NCI-H1436 treated with DMSO at 0.1 percent for 48 hours (cell line): Measurements from ENCODE around the gene PIGT.

Experiments
- DNase-seq: peaks from one replicate; lab custom pipeline; 2025; lab: John Stamatoyannopoulos, UW

PIGT gene

GRCh38 chr20:45400346-45401031 lies 15.5 kb upstream of the PIGT start:
- no peak for DNase-seq

- DNase-seq = no peak
These were observed 13.0 kb upstream of the PIGT start for GRCh38 chr20:45402946-45403345.

- no peak for DNase-seq
These were observed 11.5 kb upstream of the PIGT start for GRCh38 chr20:45404438-45404837.

GRCh38 chr20:45405571-45406259 lies 10.2 kb upstream of the PIGT start:
- no peak for DNase-seq

- DNase-seq = no peak
These were observed 9.5 kb upstream of the PIGT start for GRCh38 chr20:45406260-45407066.

GRCh38 chr20:45407067-45407745 lies 8.7 kb upstream of the PIGT start:
- no peak for DNase-seq

- DNase-seq = no peak
These were observed 7.9 kb upstream of the PIGT start, which contains the start of gene DBNDD2 for GRCh38 chr20:45407783-45408645. Gene DBNDD2 (plus strand): TSS chr20:45408289. CDS start chr20:45408468, 179 bp downstream.

- DNase-seq = no peak
These were observed 7.2 kb upstream of the PIGT start for GRCh38 chr20:45408646-45409213.

GRCh38 chr20:45409521-45410272 lies 6.2 kb upstream of the PIGT start:
- no peak for DNase-seq

GRCh38 chr20:45410887-45411286 lies 5.1 kb upstream of the PIGT start:
- DNase-seq = no peak

GRCh38 chr20:45412653-45413052 lies 3.3 kb upstream of the PIGT start:
- no peak for DNase-seq

- DNase-seq = no peak
These were observed 2.5 kb upstream of the PIGT start for GRCh38 chr20:45413479-45413878.

- no peak for DNase-seq
These were observed 976 bp downstream of the PIGT start for GRCh38 chr20:45416917-45417316.

- DNase-seq = no peak
These were observed 3.5 kb downstream of the PIGT start for GRCh38 chr20:45419188-45420091.

GRCh38 chr20:45420125-45420524 lies 4.2 kb downstream of the PIGT start:
- no peak for DNase-seq

GRCh38 chr20:45423700-45424099 lies 7.8 kb downstream of the PIGT start:
- DNase-seq = no peak

GRCh38 chr20:45425561-45425960 lies 9.6 kb downstream of the PIGT start:
- DNase-seq = no peak

- DNase-seq = no peak
These were observed 10.5 kb downstream of the PIGT start for GRCh38 chr20:45426320-45427016.
